Measurements from ENCODE around the gene BSCL2. TPM values are rescaled to one million over a fixed set of nuclear protein-coding genes. Genes with fewer than 3 reads are reported as not detected.

Gene BSCL2
- total and polyA plus RNA-seq, 2 of the 13 experiments (the other 11 are each of a cell fraction or from before 2014, with no cell fraction given) = 19.5 to 21.1 TPM

DNA sequence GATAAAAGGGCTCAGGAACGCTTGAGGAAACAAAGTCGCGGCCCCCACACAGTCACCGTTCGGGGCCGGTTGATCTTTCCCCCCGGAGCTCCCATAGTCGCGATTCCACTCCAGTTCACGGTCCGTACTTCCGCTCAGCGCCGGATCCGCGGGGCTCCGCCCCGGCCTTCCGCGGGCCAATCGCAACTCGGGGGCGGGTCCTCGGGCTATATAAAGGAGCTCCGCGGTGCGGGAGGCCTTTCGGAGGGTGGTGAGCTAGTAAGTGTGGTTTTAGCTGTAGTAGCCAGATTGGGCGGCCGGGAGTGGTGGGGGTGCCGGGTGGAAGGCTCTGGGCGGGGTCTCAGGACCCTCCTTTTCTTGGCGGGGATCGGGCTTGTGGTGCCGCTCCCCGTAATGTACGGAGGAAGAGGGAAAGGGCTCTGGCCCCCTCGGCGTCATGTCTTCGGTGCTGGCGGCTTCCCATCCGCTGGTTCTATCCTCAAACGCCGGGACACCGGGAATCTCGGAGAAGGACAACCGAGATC lies 42.1 kb downstream of the BSCL2 start, which contains the start of the genes C11orf98 and CSKMT (continued):
- TF ChIP-seq, protein P1, sequence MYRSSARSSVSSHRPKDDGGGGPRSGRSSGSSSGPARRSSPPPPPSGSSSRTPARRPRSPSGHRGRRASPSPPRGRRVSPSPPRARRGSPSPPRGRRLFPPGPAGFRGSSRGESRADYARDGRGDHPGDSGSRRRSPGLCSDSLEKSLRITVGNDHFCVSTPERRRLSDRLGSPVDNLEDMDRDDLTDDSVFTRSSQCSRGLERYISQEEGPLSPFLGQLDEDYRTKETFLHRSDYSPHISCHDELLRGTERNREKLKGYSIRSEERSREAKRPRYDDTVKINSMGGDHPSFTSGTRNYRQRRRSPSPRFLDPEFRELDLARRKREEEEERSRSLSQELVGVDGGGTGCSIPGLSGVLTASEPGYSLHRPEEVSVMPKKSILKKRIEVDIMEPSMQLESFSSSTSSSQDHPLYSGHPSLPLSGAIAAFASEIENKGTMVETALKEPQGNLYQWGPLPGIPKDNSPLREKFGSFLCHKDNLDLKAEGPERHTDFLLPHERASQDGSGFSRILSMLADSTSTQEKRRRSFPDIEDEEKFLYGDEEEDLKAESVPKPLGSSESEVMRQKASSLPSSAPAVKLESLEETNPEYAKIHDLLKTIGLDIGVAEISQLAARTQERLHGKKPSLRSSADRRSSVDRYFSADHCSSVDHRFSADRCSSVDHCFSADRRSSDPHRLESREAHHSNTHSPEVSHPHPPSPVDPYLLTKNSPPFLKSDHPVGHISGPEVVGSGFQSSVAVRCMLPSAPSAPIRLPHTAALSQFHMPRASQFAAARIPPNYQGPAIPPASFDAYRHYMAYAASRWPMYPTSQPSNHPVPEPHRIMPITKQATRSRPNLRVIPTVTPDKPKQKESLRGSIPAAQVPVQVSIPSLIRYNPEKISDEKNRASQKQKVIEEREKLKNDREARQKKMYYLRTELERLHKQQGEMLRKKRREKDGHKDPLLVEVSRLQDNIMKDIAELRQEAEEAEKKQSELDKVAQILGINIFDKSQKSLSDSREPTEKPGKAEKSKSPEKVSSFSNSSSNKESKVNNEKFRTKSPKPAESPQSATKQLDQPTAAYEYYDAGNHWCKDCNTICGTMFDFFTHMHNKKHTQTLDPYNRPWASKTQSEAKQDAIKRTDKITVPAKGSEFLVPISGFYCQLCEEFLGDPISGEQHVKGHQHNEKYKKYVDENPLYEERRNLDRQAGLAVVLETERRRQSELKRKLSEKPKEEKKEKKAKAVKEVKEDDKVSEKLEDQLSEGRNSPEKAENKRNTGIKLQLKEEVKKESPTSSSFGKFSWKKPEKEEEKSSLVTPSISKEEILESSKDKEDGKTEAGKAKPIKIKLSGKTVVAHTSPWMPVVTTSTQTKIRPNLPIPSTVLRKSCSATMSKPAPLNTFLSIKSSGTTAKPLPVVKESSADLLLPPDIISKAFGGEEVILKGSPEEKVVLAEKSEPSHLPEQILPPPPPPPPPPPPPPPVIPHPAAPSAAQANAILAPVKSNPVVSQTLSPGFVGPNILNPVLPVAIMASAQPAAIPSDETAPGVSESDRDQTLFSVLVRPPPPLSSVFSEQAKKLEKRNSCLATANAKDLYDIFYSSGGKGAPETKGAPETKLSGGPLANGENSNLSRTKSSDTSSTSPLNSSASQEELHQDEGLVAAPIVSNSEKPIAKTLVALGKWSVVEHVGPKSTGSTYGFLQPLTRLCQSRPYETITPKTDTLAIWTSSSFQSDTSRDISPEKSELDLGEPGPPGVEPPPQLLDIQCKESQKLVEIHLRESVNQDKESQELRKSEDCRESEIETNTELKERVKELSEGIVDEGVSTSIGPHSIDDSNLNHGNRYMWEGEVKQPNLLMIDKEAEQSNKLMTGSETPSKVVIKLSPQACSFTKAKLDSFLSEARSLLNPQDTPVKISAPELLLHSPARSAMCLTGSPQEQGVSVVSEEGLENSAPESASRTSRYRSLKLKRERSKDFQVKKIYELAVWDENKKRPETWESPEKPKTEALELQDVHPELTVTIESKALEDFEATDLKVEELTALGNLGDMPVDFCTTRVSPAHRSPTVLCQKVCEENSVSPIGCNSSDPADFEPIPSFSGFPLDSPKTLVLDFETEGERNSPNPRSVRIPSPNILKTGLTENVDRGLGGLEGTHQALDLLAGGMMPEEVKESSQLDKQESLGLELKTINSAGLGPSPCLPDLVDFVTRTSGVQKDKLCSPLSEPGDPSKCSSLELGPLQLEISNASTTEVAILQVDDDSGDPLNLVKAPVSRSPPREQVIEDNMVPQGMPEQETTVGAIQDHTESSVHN (CRISPR knock-in tag; IDR thresholded peaks at IDR 0.05) = 0 out of 2 replicates have a peak, but pooled peaks have one; percentile 76
- TF ChIP-seq ZNF501 (CRISPR knock-in tag; IDR thresholded peaks at IDR 0.05) (peak; percentile 91), YEATS2 (CRISPR knock-in tag; IDR thresholded peaks at IDR 0.05; ENCODE audit: borderline replicate concordance) (peak; percentile 96), ZSCAN12 (CRISPR knock-in tag; IDR thresholded peaks at IDR 0.05) (no peak), ARNT2 (CRISPR knock-in tag; IDR thresholded peaks at IDR 0.05; ENCODE audit: low read depth) (no peak; the same call in none of the 2 replicates), HOXA3 (CRISPR knock-in tag; IDR thresholded peaks at IDR 0.05) (peak; percentile 20; the same call in 1 of the 2 replicates), TOPORS (CRISPR knock-in tag; IDR thresholded peaks at IDR 0.05) (peak; percentile 74; the same call in 1 of the 2 replicates), UBTF (CRISPR knock-in tag; IDR thresholded peaks at IDR 0.05) (peak; percentile 58; the same call in 1 of the 2 replicates), GATA4 (IDR thresholded peaks at IDR 0.05; ENCODE audit: borderline replicate concordance, low read depth) (peak; percentile 94), RFX1 (IDR thresholded peaks at IDR 0.05) (no peak), POGZ (CRISPR knock-in tag; IDR thresholded peaks at IDR 0.05) (no peak), SOX13 (IDR thresholded peaks at IDR 0.05) (0 out of 2 replicates have a peak, but pooled peaks have one; percentile 46), SOX13 (CRISPR knock-in tag; conservative IDR thresholded peaks at IDR 0.05 in 1 of 2, IDR thresholded peaks at IDR 0.05 in 1 of 2) (peak in 1 of 2 experiments; percentile 40; a peak in 3 of 4 replicates)
- TF ChIP-seq, protein P2, sequence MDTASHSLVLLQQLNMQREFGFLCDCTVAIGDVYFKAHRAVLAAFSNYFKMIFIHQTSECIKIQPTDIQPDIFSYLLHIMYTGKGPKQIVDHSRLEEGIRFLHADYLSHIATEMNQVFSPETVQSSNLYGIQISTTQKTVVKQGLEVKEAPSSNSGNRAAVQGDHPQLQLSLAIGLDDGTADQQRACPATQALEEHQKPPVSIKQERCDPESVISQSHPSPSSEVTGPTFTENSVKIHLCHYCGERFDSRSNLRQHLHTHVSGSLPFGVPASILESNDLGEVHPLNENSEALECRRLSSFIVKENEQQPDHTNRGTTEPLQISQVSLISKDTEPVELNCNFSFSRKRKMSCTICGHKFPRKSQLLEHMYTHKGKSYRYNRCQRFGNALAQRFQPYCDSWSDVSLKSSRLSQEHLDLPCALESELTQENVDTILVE (CRISPR knock-in tag; IDR thresholded peaks at IDR 0.05) = peak; percentile 74; the same call in 1 of the 2 replicates
- TF ChIP-seq, protein P3, sequence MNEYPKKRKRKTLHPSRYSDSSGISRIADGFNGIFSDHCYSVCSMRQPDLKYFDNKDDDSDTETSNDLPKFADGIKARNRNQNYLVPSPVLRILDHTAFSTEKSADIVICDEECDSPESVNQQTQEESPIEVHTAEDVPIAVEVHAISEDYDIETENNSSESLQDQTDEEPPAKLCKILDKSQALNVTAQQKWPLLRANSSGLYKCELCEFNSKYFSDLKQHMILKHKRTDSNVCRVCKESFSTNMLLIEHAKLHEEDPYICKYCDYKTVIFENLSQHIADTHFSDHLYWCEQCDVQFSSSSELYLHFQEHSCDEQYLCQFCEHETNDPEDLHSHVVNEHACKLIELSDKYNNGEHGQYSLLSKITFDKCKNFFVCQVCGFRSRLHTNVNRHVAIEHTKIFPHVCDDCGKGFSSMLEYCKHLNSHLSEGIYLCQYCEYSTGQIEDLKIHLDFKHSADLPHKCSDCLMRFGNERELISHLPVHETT (CRISPR knock-in tag; conservative IDR thresholded peaks at IDR 0.05) = peak; percentile 81

Measured in HepG2 (cell line).